Erythroblast (primary cell): ENCODE results near the gene SCARB1.
"Not testable (repeated sequence)": the region's sequence is repeated elsewhere in the genome, so short reads cannot be mapped to it uniquely, and the experiment has no call there.

Source experiments
- DNase-seq, 2 experiments: peaks; one replicate each; lab custom pipeline; 2025; lab: John Stamatoyannopoulos, UW
- GATA1 ChIP-seq: IDR thresholded peaks from 2 replicates; pipeline ENCODE4 v1.6.1; 2011; ENCODE audit warnings: low read depth, mild to moderate bottlenecking, control low read depth, low read length, moderate library complexity
- POLR2A ChIP-seq: IDR thresholded peaks from 2 replicates; pipeline ENCODE4 v1.6.1; 2011; ENCODE audit warnings: mild to moderate bottlenecking, low read length

Gene SCARB1, protein sequence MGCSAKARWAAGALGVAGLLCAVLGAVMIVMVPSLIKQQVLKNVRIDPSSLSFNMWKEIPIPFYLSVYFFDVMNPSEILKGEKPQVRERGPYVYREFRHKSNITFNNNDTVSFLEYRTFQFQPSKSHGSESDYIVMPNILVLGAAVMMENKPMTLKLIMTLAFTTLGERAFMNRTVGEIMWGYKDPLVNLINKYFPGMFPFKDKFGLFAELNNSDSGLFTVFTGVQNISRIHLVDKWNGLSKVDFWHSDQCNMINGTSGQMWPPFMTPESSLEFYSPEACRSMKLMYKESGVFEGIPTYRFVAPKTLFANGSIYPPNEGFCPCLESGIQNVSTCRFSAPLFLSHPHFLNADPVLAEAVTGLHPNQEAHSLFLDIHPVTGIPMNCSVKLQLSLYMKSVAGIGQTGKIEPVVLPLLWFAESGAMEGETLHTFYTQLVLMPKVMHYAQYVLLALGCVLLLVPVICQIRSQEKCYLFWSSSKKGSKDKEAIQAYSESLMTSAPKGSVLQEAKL

DNA sequence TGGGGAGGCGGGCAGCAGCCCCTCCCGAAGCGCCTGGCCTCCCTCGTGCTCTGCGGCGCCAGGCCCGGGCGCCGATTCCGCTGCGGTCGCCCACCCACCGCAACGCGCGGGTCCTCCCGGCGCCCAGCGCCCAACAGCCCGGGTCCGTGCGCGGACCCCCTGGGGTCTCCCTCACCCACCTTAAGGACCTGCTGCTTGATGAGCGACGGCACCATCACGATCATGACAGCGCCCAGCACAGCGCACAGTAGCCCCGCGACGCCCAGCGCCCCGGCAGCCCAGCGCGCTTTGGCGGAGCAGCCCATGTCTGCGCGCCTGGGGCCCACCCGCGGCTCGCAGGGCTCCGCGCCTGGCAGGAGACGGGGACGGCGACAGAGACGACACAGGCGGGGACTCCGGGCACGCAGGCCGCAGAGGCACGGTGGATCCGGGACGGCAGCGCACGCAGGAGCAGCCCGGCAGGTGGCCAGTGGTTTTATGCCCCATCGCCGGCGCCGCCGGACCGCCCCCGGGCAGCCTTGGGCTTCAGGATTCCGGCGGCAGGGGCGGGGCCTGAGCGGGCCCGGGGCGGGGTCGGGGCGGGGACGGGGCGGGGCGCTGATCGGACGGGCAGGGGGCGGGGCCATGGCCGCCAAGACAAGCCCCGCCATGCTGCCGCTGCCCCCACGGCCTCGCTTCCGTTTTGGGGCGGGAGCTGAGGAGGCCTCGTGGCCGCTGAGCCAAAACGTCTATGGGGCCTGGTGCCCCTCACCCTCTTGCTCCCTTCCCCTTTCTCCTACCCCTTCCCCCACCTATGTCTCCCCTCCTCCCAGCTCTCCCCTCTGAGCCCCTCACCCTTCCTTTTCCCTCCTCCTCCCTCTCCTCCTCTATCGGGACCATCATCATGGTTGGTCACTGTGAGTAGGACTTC lies at the start of gene SCARB1:
Gene SCARB1 (minus strand): TSS at position 449 of the 910 bp plus-strand sequence. CDS start 144 bp downstream, at position 305.
- DNase-seq, result peak; percentile 88 to 92
- TF ChIP-seq GATA1, result no peak
- TF ChIP-seq POLR2A, result peak; percentile 64

- DNase-seq, result not testable (repeated sequence)
These were observed 49.0 kb upstream of the SCARB1 start for GRCh38 chr12:124912529-124913287.

- not testable (repeated sequence) for DNase-seq
These were observed 47.9 kb upstream of the SCARB1 start for GRCh38 chr12:124911521-124911920.

GRCh38 chr12:124910561-124911478 lies 47.2 kb upstream of the SCARB1 start:
- peak; percentile 78 for TF ChIP-seq POLR2A
- TF ChIP-seq GATA1, result no peak
- DNase-seq, result no peak

DNA sequence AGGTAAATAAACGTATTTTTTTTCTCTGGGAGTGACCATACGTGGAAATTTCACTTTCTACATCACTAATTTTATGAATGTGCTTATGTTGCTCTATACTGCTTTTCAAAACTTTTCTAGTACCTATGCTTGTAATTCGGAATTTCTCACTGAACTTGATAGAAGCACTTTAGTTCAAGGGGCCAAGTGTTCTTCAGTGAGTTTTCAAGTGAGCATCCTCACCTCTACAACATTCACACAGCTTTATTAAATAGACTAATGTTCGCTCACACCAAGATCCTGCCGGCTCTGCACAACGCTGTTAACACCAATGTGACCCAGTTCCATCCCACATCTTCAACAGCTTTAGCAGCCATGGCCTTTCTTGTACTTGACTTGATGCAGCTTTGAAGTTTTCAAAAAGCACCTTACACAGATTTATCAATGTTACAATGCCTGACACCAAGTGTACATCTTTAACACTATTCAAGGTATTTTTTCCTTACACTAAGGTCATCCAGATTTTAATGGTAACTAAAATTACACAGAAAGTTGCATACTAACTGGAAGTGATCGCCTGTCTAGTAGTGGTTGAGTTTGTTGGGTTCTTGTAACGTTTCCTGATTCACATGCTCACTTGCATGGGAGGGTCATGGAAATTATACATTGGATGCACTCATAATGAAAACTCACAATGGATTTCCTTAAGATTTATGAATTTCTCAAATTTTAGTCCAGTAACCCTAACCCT lies 46.3 kb upstream of the SCARB1 start:
- TF ChIP-seq POLR2A (no peak), GATA1 (no peak)
- no peak for DNase-seq

- DNase-seq, result no peak
- TF ChIP-seq GATA1, result no peak
- no peak for TF ChIP-seq POLR2A
These were observed 43.1 kb upstream of the SCARB1 start for GRCh38 chr12:124906606-124907261.

GRCh38 chr12:124904306-124905098 lies 40.8 kb upstream of the SCARB1 start:
- TF ChIP-seq GATA1, result no peak
- TF ChIP-seq POLR2A, result no peak
- peak; percentile 71 to 76 for DNase-seq

- DNase-seq, result no peak
- TF ChIP-seq GATA1 (no peak), POLR2A (no peak)
These were observed 39.3 kb upstream of the SCARB1 start for GRCh38 chr12:124902916-124903315.

GRCh38 chr12:124901003-124901402 lies 37.3 kb upstream of the SCARB1 start:
- TF ChIP-seq POLR2A (no peak), GATA1 (no peak)

DNA sequence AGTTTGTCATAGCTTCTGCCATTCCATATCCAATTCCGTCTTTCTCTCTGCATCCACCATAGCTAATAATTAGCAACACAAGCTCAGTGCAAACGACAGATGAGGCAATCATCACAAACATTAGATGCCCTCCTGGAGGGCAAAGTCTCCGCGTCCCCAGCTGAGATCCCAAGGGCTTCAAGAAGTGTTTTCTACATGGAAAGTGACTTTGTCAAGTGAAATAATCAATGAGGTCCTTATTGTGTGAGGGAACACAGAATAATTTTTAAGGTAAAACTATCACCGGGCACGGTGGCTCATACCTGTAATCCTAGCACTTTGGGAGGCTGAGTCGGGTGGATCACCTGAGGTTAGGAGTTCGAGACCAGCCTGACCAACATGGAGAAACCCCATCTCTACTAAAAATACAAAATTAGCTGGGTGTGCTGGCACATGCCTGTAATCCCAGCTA lies 36.7 kb upstream of the SCARB1 start:
- not testable (repeated sequence) for DNase-seq

More at GRCh38 chr12:124901003-124901402, 37.3 kb upstream of the SCARB1 start:
- DNase-seq, result no peak

DNA sequence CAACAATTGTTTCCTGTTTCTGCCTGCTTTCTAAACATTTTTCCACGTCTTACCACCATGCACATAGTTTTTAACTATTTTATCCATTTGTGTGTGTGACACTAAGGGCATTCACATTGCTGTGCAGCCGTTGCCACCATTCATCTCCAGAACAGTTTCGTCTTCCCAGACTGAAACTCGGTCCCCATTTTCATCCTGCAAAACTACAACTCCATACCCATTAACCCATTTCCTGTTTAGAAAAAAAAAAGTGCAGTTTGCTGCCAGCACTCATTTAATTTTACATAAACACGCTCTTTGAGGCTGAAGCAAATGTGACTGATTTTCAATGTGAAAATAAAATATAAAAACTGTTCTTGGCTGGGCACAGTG lies 35.2 kb upstream of the SCARB1 start:
- no peak for TF ChIP-seq GATA1
- no peak for TF ChIP-seq POLR2A
- no peak for DNase-seq
